Peyer's patch (tissue), 4 donors: Measurements from ENCODE around the gene PARL. TPM values are rescaled to one million over a fixed set of nuclear protein-coding genes. Genes with fewer than 3 reads are reported as not detected.

Source experiments
- DNase-seq, 3 donors: peaks; one replicate each; pipeline ENCODE4 v3.0.0-alpha.2; 2017 to 2019
- H3K27ac ChIP-seq, 4 donors: fragments of 200-600 bp; sonication (generic); one replicate each; pipeline ENCODE4 v1.5.1; 2016 to 2019
- H3K27me3 ChIP-seq, 2 donors: fragments of 200-600 bp; sonication (generic); one replicate each; pipeline ENCODE4 v1.5.1; 2019
- H3K36me3 ChIP-seq, 3 donors: fragments of 200-600 bp; sonication (generic); one replicate each; pipeline ENCODE4 v1.5.1; 2016 to 2019
- H3K4me1 ChIP-seq, 4 donors: fragments of 200-600 bp; sonication (generic); one replicate each; pipeline ENCODE4 v1.5.1; 2016 to 2019
- H3K4me3 ChIP-seq, 4 donors: fragments of 200-600 bp; sonication (generic); 1 replicate in 3 of 4; 2 replicates in 1 of 4; pipeline ENCODE4 v1.5.1; 2016 to 2019; ENCODE audit warnings: mild to moderate bottlenecking in 1 of 4
- H3K9me3 ChIP-seq, 4 donors: fragments of 200-600 bp; sonication (generic); one replicate each; pipeline ENCODE4 v1.5.1; 2016 to 2019; ENCODE audit warnings: mild to moderate bottlenecking in 1 of 4
- POLR2A ChIP-seq, 2 donors: fragments of 450-650 bp; IDR thresholded peaks; one replicate each; pipeline ENCODE4 v1.5.1; 2017; ENCODE audit warnings: antibody characterized with exemption in 2 of 2, mild to moderate bottlenecking in 2 of 2, moderate library complexity in 2 of 2
- total RNA-seq, 4 donors: library from RNA; depleted of rRNA; stranded (reverse); fragments of >200 nt; gene quantifications; one replicate each; pipeline ENCODE4 v1.1.0, GENCODE V29; 2016
- TF ChIP-seq, protein P1 (sequence below), 6 experiments: fragments of 450-650 bp in 4 of 6; fragments of 200-600 bp in 2 of 6; sonication (generic) in 1 of 6; IDR thresholded peaks; one replicate each; pipeline ENCODE4 v1.5.1; 2017 to 2019; ENCODE audit warnings: antibody characterized with exemption in 6 of 6, mild to moderate bottlenecking in 3 of 6, moderate library complexity in 1 of 6

PARL gene
- total RNA-seq, 4 donors from 2014 or later: 22.3 to 69.9 (median 43.9) TPM

DNA sequence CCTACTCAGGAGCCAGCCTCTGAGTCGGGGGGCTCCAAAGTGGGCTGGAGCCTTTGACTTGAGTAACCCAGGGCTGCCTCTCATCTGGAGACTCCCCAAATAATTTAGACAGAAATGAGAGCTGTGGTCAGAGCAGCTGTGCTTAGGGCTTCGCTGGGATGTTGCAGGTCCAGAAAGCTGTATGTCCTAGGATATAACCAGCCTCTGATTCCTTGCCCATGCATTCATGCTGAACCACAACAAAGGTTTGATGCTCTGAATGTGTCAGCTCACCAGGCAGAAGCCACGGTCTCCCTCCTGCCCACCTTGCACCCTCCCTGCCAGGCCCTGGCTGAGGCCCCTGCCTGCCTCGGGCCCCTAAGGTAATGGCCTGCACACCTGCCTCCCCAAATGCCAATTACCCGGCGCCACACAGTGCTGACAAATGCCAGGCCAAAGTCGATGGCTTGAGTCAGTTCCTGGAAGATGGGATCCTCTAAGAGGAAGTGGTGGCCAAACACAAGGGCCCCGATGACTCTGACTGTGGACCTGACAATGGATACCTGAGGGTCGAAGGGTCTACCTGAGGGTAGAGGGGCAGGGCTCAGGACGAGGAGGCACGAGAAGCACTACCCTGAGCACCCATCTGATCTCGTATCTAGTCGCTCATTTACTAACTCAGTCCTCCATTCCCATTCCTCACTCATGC lies 21.7 kb upstream of the PARL start:
- Histone ChIP-seq H3K27me3 (no peaks in the 10 kb centered on the region), H3K36me3 (no peaks in the 10 kb centered on the region), H3K4me1 (no peaks in the 10 kb centered on the region), H3K27ac (no peak overlapping the region), H3K4me3 (no peak overlapping the region), H3K9me3 (no peaks in the 10 kb centered on the region)
- TF ChIP-seq POLR2A (IDR thresholded peaks at IDR 0.05): no peak
- TF ChIP-seq, protein P1, sequence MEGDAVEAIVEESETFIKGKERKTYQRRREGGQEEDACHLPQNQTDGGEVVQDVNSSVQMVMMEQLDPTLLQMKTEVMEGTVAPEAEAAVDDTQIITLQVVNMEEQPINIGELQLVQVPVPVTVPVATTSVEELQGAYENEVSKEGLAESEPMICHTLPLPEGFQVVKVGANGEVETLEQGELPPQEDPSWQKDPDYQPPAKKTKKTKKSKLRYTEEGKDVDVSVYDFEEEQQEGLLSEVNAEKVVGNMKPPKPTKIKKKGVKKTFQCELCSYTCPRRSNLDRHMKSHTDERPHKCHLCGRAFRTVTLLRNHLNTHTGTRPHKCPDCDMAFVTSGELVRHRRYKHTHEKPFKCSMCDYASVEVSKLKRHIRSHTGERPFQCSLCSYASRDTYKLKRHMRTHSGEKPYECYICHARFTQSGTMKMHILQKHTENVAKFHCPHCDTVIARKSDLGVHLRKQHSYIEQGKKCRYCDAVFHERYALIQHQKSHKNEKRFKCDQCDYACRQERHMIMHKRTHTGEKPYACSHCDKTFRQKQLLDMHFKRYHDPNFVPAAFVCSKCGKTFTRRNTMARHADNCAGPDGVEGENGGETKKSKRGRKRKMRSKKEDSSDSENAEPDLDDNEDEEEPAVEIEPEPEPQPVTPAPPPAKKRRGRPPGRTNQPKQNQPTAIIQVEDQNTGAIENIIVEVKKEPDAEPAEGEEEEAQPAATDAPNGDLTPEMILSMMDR (IDR thresholded peaks at IDR 0.05): no peak
- DNase-seq: no peak

DNA sequence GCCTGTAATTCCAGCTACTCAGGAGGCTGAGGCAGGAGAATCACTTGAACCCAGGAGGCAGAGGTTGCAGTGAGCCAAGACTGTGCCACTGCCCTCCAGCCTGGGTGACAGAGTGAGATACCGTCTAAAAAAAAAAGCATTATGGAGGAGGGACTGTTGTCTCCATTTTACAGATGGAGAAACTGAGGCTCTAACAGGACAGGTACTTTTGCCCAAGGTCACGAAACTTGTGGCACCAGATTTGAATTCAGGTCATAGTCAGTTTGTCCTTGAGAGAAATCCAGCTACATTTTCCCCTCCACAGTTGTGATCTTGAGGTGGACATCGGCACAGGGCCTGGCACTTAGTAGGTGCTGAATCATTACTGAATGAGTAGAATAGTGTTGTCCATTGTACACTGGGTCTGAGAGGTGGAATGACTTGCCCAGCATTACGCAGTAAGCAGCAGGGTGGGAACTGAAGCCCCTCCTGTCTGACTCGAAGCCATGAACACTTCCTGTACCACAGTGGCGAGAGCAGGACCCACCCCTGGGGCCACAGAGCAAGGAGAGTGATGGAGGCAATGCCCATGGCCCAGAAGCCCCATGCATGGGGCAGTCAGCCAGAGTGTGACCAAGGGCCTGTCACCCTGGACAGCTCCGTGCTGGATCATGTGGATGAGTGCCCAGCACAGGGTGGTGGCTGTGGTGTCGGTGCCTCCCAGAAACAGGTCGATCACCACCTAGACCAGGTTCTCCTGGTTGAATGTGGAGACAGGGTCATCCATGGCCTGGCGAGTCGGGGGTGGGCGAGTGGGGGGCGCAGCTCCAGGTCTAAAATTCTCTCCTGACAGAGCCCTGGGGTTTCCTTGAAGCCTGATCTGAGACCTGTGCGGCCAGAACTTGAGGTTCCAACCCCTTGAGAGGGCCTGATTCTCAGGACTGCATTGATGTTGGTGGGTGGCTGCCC lies 20.4 kb upstream of the PARL start:
- Histone ChIP-seq H3K36me3 (no peaks in the 10 kb centered on the region), H3K27me3 (no peaks in the 10 kb centered on the region), H3K9me3 (no peaks in the 10 kb centered on the region), H3K27ac (no peak overlapping the region), H3K4me1 (no peaks in the 10 kb centered on the region), H3K4me3 (no peak overlapping the region)
- TF ChIP-seq POLR2A (IDR thresholded peaks at IDR 0.05): no peak
- TF ChIP-seq, protein P1 (IDR thresholded peaks at IDR 0.05): no peak
- no peak for DNase-seq

DNA sequence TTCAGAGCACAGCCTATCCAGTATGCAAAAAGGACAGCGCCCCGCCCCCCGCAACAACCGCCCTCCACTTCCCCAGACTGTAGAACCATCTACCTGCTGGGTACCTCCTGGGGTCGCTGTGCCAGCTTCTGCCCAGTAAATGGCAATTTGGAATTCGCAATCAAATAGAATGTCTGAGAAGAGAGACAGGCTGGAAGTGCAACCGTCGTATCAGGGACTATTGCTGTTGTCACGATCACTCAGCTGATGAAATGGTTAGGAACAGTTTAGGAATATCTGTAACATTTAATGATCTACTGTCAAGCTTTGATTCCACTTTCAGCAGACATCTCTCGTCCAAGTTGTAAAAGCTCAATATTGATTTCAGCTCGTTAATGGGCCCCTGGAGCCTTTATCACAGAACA lies 13.3 kb upstream of the PARL start:
- no peaks in the 10 kb centered on the region for H3K4me1 ChIP-seq
- H3K27ac ChIP-seq: no peak overlapping the region
- no peaks in the 10 kb centered on the region for H3K27me3 ChIP-seq
- no peak for DNase-seq
- TF ChIP-seq, protein P1 (IDR thresholded peaks at IDR 0.05): no peak
- TF ChIP-seq POLR2A (IDR thresholded peaks at IDR 0.05): no peak
- H3K4me3 ChIP-seq: no peak overlapping the region
- H3K9me3 ChIP-seq: no peaks in the 10 kb centered on the region
- H3K36me3 ChIP-seq: no peaks in the 10 kb centered on the region

DNA sequence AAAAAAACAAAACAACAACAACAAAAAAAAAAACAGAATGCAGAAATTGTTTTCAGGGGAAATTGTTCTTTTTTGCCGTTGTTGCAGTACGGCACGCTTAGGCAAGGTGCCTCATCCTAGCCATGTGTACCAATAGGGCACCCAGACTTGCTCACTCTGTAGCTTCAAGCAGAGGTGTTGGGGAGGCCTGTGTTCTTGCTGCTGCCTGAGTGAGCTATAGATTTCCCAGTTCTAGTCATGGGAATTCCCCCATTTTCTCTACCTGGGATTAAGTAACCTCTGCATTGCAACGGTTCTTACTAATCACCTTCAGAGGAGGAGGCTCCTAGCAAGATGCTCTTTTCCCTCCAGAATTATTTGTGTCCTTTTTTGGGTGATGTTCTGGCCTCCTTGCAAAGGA lies 12.9 kb upstream of the PARL start:
- Histone ChIP-seq H3K36me3 (no peaks in the 10 kb centered on the region), H3K27me3 (no peaks in the 10 kb centered on the region), H3K9me3 (no peaks in the 10 kb centered on the region), H3K4me1 (no peaks in the 10 kb centered on the region), H3K4me3 (no peak overlapping the region), H3K27ac (no peak overlapping the region)
- no peak for TF ChIP-seq POLR2A (IDR thresholded peaks at IDR 0.05)
- TF ChIP-seq, protein P1 (IDR thresholded peaks at IDR 0.05): no peak
- no peak for DNase-seq

DNA sequence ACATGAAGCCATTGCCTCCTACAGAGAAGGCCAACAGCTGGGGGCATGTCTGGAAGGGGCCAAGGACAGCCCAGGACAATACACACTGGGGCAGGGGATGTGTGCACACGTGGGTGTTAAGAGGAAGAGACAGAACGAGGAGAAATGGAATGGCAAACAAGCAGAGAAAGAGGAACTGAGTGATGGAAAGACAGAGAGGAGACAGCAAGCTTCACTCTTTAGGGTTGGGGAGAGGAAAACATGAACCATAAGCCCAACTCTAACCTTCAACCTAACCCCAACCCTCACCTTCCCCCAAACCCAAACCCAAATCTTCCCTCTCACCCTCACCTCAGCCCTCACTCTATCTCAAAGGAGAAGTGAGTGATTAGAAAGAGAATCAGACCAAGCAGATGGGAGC lies 11.9 kb upstream of the PARL start:
- H3K4me1 ChIP-seq: no peaks in the 10 kb centered on the region
- no peaks in the 10 kb centered on the region for H3K27me3 ChIP-seq
- no peak overlapping the region for H3K4me3 ChIP-seq
- no peaks in the 10 kb centered on the region for H3K36me3 ChIP-seq
- H3K9me3 ChIP-seq: no peaks in the 10 kb centered on the region
- TF ChIP-seq, protein P1 (IDR thresholded peaks at IDR 0.05): no peak
- TF ChIP-seq POLR2A (IDR thresholded peaks at IDR 0.05): no peak
- DNase-seq: no peak
- no peak overlapping the region for H3K27ac ChIP-seq
